Erythroblast (primary cell): ENCODE data around the gene TNFSF13B.

Experiments
- GATA1 ChIP-seq: IDR thresholded peaks from 2 replicates; pipeline ENCODE4 v1.6.1; 2011; ENCODE audit warnings: low read depth, mild to moderate bottlenecking, control low read depth, low read length, moderate library complexity
- POLR2A ChIP-seq: IDR thresholded peaks from 2 replicates; pipeline ENCODE4 v1.6.1; 2011; ENCODE audit warnings: mild to moderate bottlenecking, low read length

GRCh38 chr13:108223687-108224503, 45.6 kb upstream of the TNFSF13B start:
- TF ChIP-seq POLR2A (no peak), GATA1 (no peak)
